Measurements from ENCODE around the gene ZNF438. TPM values are rescaled to one million over a fixed set of nuclear protein-coding genes. Genes with fewer than 3 reads are reported as not detected.

Gene ZNF438
- total RNA-seq, 2 donors from 2014 or later: 10.6 to 14.5 TPM

DNA sequence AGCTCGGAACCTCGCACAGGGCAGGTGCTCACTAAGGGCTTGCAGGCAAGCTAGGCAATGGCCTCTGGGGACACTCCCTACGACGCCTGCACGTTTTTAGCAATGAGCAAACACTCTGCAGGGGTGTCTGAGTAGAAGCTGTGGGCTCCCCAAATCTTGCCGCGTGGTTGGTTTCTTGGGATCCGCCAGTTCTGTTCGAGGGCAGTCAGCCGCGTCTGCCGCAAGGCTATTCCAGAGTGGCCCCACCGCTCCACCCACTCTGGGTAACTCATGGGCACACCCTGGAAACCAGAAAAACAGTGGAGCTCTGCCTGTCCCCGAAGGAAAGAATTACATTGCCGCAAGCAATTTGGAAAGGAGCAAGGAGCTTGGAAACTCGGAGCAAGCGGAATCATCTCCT is 212.8 kb downstream of the ZNF438 start:
- TF ChIP-seq, protein P1, sequence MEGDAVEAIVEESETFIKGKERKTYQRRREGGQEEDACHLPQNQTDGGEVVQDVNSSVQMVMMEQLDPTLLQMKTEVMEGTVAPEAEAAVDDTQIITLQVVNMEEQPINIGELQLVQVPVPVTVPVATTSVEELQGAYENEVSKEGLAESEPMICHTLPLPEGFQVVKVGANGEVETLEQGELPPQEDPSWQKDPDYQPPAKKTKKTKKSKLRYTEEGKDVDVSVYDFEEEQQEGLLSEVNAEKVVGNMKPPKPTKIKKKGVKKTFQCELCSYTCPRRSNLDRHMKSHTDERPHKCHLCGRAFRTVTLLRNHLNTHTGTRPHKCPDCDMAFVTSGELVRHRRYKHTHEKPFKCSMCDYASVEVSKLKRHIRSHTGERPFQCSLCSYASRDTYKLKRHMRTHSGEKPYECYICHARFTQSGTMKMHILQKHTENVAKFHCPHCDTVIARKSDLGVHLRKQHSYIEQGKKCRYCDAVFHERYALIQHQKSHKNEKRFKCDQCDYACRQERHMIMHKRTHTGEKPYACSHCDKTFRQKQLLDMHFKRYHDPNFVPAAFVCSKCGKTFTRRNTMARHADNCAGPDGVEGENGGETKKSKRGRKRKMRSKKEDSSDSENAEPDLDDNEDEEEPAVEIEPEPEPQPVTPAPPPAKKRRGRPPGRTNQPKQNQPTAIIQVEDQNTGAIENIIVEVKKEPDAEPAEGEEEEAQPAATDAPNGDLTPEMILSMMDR (IDR thresholded peaks at IDR 0.05): no peak
- Histone ChIP-seq H3K4me3 (peak overlapping the region; percentile 68), H3K4me1 (ENCODE audit: control insufficient read depth in 1 of 2, low read depth in 2 of 2) (peaks cover 16 to 82% of the 10 kb centered on the region in 2 donors), H3K9me3 (no peaks in the 10 kb centered on the region), H3K36me3 (no peaks in the 10 kb centered on the region), H3K27ac (peak overlapping the region; percentile 90 to 96), H3K27me3 (replicated peaks; ENCODE audit: insufficient read depth) (no peaks in the 10 kb centered on the region)
- ATAC-seq (ENCODE audit: insufficient number of reproducible peaks, low FRiP score, low read depth): peak; percentile 41
- DNase-seq (ENCODE audit: low spot score): no peak

DNA sequence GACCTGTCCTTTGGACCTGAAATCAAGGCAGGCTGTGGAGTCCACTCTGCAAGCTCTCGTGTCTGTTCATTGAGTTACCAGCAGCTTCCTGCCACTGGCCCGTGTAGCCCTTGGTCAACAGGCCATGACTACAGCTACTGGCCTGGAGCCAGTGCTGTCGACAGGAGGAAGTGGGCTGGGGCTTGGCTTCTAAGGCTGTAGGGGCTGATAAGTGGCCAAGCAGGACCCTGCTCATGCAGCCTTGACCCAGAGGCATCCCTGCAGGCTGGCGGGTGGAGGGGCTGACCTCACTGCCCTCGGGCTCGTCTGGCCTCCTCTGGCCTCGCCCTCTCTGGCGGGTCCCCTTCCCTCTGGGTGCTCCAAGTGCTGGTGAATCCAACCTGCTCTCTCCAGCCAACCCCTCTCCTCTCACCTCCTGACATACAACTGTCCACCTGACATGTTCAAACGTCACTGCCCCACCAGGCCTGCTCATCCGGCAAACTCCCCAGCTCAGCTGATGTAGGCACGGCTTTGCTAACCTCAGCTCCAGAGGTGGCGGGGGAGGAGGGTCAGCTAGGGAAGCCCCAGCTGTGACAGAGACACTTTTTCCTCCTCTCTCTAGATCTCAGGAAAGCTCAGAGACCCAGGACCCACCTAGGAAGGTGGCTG is 213.5 kb downstream of the ZNF438 start:
- Histone ChIP-seq H3K9me3 (no peaks in the 10 kb centered on the region), H3K4me3 (peak overlapping the region; percentile 68), H3K27ac (peak overlapping the region; percentile 90 to 96), H3K27me3 (replicated peaks; ENCODE audit: insufficient read depth) (no peaks in the 10 kb centered on the region), H3K36me3 (no peaks in the 10 kb centered on the region), H3K4me1 (ENCODE audit: control insufficient read depth in 1 of 2, low read depth in 2 of 2) (peaks cover 16 to 89% of the 10 kb centered on the region in 2 donors)
- TF ChIP-seq, protein P1 (IDR thresholded peaks at IDR 0.05): no peak
- DNase-seq (ENCODE audit: low spot score) (no peak), ATAC-seq (ENCODE audit: insufficient number of reproducible peaks, low FRiP score, low read depth) (no peak)

DNA sequence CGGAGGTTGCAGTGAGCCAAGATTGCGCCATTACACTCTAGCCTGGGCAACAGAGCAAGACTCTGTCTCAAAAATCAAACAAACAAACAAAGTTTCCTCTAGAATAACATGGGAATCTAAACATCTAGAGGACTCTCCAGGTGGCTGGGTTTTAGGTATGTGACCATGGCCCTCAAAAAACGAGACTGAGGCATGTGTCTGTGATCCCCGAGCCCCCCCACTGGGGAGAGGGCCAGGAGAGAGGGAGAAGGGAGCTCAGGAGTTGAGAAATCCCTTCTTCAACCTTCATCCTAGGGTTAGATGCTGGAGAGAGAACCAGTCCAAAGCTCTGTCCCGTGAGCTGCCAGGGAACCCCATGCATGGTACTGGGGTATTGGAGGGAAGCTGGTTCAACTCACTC is 214.1 kb downstream of the ZNF438 start:
- DNase-seq (ENCODE audit: low spot score): no peak
- Histone ChIP-seq H3K9me3 (no peaks in the 10 kb centered on the region), H3K36me3 (no peaks in the 10 kb centered on the region), H3K4me3 (no peak overlapping the region), H3K27me3 (replicated peaks; ENCODE audit: insufficient read depth) (no peaks in the 10 kb centered on the region), H3K4me1 (ENCODE audit: control insufficient read depth in 1 of 2, low read depth in 2 of 2) (peaks cover 20 to 95% of the 10 kb centered on the region in 2 donors), H3K27ac (peak overlapping the region; percentile 90 to 96)
- TF ChIP-seq, protein P1 (IDR thresholded peaks at IDR 0.05): no peak
- ATAC-seq (ENCODE audit: insufficient number of reproducible peaks, low FRiP score, low read depth): no peak

DNA sequence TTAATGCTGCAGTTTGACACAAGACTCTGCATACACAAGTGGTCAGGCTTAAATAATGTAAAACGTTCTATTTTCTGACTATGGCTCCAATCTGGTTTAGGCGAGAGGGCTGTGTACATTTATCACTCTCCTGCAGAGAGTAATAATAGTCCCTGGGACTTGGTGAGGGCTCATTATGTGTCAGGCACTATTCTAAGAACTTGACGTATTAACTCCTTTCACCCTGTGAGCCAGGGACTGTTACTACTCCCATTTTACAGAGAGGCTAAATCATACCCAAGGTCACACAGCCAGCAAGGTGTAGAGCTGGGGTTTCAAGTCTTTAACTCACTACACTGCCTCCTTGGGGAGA is 214.9 kb downstream of the ZNF438 start:
- Histone ChIP-seq H3K27ac (peak overlapping the region; percentile 90 to 96), H3K36me3 (no peaks in the 10 kb centered on the region), H3K4me3 (no peak overlapping the region), H3K4me1 (ENCODE audit: control insufficient read depth in 1 of 2, low read depth in 2 of 2) (peaks cover 26 to 97% of the 10 kb centered on the region in 2 donors), H3K9me3 (no peaks in the 10 kb centered on the region), H3K27me3 (replicated peaks; ENCODE audit: insufficient read depth) (no peaks in the 10 kb centered on the region)
- DNase-seq (ENCODE audit: low spot score): no peak
- TF ChIP-seq, protein P1 (IDR thresholded peaks at IDR 0.05): no peak
- ATAC-seq (ENCODE audit: insufficient number of reproducible peaks, low FRiP score, low read depth): no peak

DNA sequence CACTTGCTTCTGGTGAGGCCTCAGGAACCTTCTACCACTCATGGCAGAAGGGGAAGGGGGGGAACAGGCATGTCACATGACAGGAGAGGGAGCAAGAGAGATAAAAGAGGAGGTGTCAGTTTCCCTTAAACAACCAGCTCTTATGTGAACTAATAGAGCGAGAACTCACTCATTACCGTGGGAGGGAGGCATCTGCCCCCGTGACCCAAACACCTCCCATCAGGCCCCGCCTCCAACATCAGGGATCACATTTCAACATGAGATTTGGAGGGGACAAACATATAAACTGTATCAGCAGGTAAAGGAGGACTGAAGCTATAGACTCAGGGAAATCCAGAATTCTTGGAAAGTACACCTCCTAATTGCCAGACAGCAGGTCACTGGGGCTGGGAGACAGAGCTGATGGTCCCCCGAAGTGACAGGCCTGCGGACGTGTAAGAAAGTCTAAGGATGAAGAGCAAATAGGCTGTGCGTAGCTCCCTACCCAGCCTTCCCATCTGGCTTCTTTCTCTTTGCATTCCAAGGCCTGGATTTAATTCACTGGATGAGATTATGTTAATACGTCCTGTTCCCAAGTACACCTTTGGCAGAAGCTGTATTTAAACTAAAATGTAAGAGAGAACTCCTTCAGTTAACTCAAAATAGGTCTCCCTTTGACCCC is 215.4 kb downstream of the ZNF438 start:
- Histone ChIP-seq H3K36me3 (no peaks in the 10 kb centered on the region), H3K4me3 (no peak overlapping the region), H3K9me3 (no peaks in the 10 kb centered on the region), H3K27ac (peak overlapping the region; percentile 90 to 96), H3K4me1 (ENCODE audit: control insufficient read depth in 1 of 2, low read depth in 2 of 2) (peaks cover 29 to 97% of the 10 kb centered on the region in 2 donors), H3K27me3 (replicated peaks; ENCODE audit: insufficient read depth) (no peaks in the 10 kb centered on the region)
- DNase-seq (ENCODE audit: low spot score) (no peak), ATAC-seq (ENCODE audit: insufficient number of reproducible peaks, low FRiP score, low read depth) (no peak)
- TF ChIP-seq, protein P1 (IDR thresholded peaks at IDR 0.05): no peak
